B cell (primary cell): Measurements from ENCODE around the gene IFNLR1. TPM values are rescaled to one million over a fixed set of nuclear protein-coding genes. Genes with fewer than 3 reads are reported as not detected.

Experiments
- ATAC-seq: fragments of 200-7000 bp; cut with Tn5 transposase; one replicate; pipeline ENCODE4 v1.10.0; 2021; ENCODE audit warnings: low read depth, mild to moderate bottlenecking, moderate number of reproducible peaks, moderate library complexity
- CTCF ChIA-PET: fragments of 350-600 bp; sonication (Branson Sonifier 250); formaldehyde crosslinking; loops from one replicate; lab custom pipeline; 2021; ENCODE audit warnings: antibody characterized with exemption, inconsistent platforms; lab: Charles Lee
- POLR2A ChIA-PET: fragments of 350-600 bp; sonication (Branson Sonifier 250); formaldehyde crosslinking; loops from one replicate; lab custom pipeline; 2021; ENCODE audit warnings: antibody characterized with exemption; lab: Charles Lee
- DNase-seq: peaks from one replicate; pipeline ENCODE4 v3.0.0; 2013
- H2AFZ ChIP-seq: 2 replicates; pipeline ENCODE4 v1.6.1; 2012; ENCODE audit warnings: mild to moderate bottlenecking, low read depth, low read length; ENCODE audit not compliant: insufficient read depth, poor library complexity, severe bottlenecking
- H3K27ac ChIP-seq, 2 donors: 1 replicate in 1 of 2; 2 replicates in 1 of 2; pipeline ENCODE4 v1.5.1; 2012 to 2013; ENCODE audit warnings: low read length in 2 of 2, mild to moderate bottlenecking in 2 of 2, moderate library complexity in 1 of 2
- H3K27me3 ChIP-seq, 4 experiments: fragments of 200-600 bp in 1 of 4; sonication (generic) in 1 of 4; replicated peaks in 1 of 4; 1 replicate in 2 of 4; 2 replicates in 2 of 4; pipeline versions ENCODE4 v1.6.1 to v1.7.0; 2013 to 2016; ENCODE audit warnings: low read length in 3 of 4, mild to moderate bottlenecking in 2 of 4, mixed read lengths in 1 of 4, moderate library complexity in 1 of 4; ENCODE audit not compliant: insufficient read depth in 4 of 4, control insufficient read depth in 3 of 4; ENCODE audit errors: control extremely low read depth in 1 of 4
- H3K36me3 ChIP-seq, 2 experiments: replicated peaks in 1 of 2; 1 replicate in 1 of 2; 2 replicates in 1 of 2; pipeline versions ENCODE4 v1.6.1 to v1.7.1; 2013; ENCODE audit warnings: low read length in 1 of 2; ENCODE audit not compliant: insufficient read depth in 2 of 2, control insufficient read depth in 1 of 2; ENCODE audit errors: control extremely low read depth in 1 of 2, extremely low read depth in 1 of 2
- H3K4me1 ChIP-seq, 2 donors: fragments of 200-600 bp in 1 of 2; sonication (generic) in 1 of 2; 1 replicate in 1 of 2; 2 replicates in 1 of 2; pipeline versions ENCODE4 v1.5.1 to v1.6.1; 2013 to 2017; ENCODE audit warnings: low read length in 2 of 2; ENCODE audit not compliant: control insufficient read depth in 2 of 2, insufficient read depth in 2 of 2
- H3K4me2 ChIP-seq: replicated peaks from 2 replicates; pipeline ENCODE3; 2012; ENCODE audit warnings: mild to moderate bottlenecking, low read depth, low read length; ENCODE audit not compliant: poor library complexity, severe bottlenecking
- H3K4me3 ChIP-seq, 5 experiments: fragments of 200-600 bp in 1 of 5; sonication (generic) in 1 of 5; 1 replicate in 3 of 5; 2 replicates in 2 of 5; pipeline versions ENCODE4 v1.5.1 to v1.7.0; 2011 to 2016; ENCODE audit warnings: low read length in 4 of 5, mild to moderate bottlenecking in 4 of 5, low read depth in 2 of 5, control low read depth in 1 of 5, moderate library complexity in 1 of 5; ENCODE audit not compliant: insufficient read depth in 1 of 5; ENCODE audit errors: control extremely low read depth in 1 of 5, extremely low read depth in 1 of 5
- H3K79me2 ChIP-seq: fragments of 200-600 bp; sonication (generic); one replicate; pipeline ENCODE4 v1.6.0; 2016; ENCODE audit warnings: low read length; ENCODE audit not compliant: control insufficient read depth, insufficient read depth
- H3K9ac ChIP-seq: fragments of 200-600 bp; sonication (generic); 2 replicates; pipeline ENCODE4 v1.6.1; 2017; ENCODE audit warnings: mild to moderate bottlenecking, low read length, moderate library complexity
- H3K9me3 ChIP-seq, 3 donors: one replicate each; pipeline versions ENCODE4 v1.6.1 to v1.7.1; 2013; ENCODE audit warnings: low read length in 2 of 3; ENCODE audit not compliant: control insufficient read depth in 2 of 3, insufficient read depth in 1 of 3; ENCODE audit errors: control extremely low read depth in 1 of 3
- H4K20me1 ChIP-seq: 2 replicates; pipeline ENCODE4 v1.6.0; 2012; ENCODE audit warnings: mild to moderate bottlenecking, low read length; ENCODE audit not compliant: insufficient read depth, control insufficient read depth, poor library complexity, severe bottlenecking
- H3K27ac Mint-ChIP-seq: one replicate; pipeline ENCODE4 v1.8.0; 2021; ENCODE audit warnings: mixed read lengths
- H3K27me3 Mint-ChIP-seq: one replicate; pipeline ENCODE4 v1.8.0; 2021; ENCODE audit warnings: mixed read lengths
- H3K4me1 Mint-ChIP-seq: one replicate; pipeline ENCODE4 v1.8.0; 2021; ENCODE audit warnings: mixed read lengths
- H3K4me3 Mint-ChIP-seq: one replicate; pipeline ENCODE4 v1.8.0; 2021; ENCODE audit warnings: mixed read lengths
- H3K9me3 Mint-ChIP-seq: one replicate; pipeline ENCODE4 v1.8.0; 2022; ENCODE audit warnings: mixed read lengths; ENCODE audit not compliant: insufficient read depth
- EZH2 ChIP-seq: IDR thresholded peaks from 2 replicates; pipeline ENCODE4 v1.6.1; 2012; ENCODE audit warnings: borderline replicate concordance, low read depth, mild to moderate bottlenecking, moderate library complexity, low read length; ENCODE audit not compliant: insufficient read depth, poor library complexity, severe bottlenecking
- WGBS: methylation state at CpG from one replicate; pipeline ENCODE4 v1.1.5; 2013; ENCODE audit warnings: missing lambda C conversion rate; ENCODE audit not compliant: insufficient coverage; 5-methylcytosine and 5-hydroxymethylcytosine counted together
- intact Hi-C: fragments of 100-400 bp; cut with micrococcal nuclease; formaldehyde crosslinking; loops from one replicate; pipeline ENCODE4 v1.10.0; 2022
- polyA plus RNA-seq: library from polyadenylated mRNA; depleted of rRNA; stranded (reverse); fragments of >200 nt; gene quantifications from 2 replicates; pipeline ENCODE4 v1.2.3, GENCODE V29; 2012
- total RNA-seq, 2 donors: library from RNA; stranded (reverse); fragments of 120-200 nt in 1 of 2; gene quantifications; 1 replicate in 1 of 2; 2 replicates in 1 of 2; pipeline versions ENCODE4 v1.2.3 to v1.2.4, GENCODE V29; 2013 to 2022
- TF ChIP-seq, protein P1 (sequence below): fragments of 200-600 bp; IDR thresholded peaks from one replicate; pipeline ENCODE4 v1.8.0; 2022; ENCODE audit warnings: antibody characterized with exemption, mild to moderate bottlenecking

The IFNLR1 gene
- total and polyA plus RNA-seq, 2 donors (not counting 1 experiment from before 2014, with no cell fraction given) = 14.7 to 39.7 TPM

DNA sequence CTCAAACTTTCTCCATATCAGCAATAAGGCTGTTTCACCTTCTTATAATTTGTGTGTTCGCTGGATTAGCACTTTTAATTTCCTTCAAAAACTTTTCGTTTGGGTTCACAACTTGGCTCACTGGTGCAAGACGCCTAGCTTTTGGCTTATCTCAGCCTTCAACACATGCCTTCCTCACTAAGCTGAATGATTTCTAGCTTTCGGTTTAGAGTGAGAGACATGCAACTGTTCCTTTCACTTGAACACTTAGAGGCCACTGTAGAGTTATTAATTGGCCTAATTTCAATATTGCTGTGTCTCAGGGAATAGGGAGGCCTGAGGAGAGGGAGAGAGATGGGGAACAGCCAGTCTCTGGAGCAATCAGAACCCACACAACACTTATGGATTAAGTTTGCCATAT is 41.2 kb upstream of the IFNLR1 start:
- CTCF ChIA-PET = interaction anchor here (1.0 to 2.2 kb wide), 4 partner anchors 26 to 165 kb away, joined by 3 to 6 read pairs (median 4); no protein-coding TSS in a partner anchor
- TF ChIP-seq, protein P1, sequence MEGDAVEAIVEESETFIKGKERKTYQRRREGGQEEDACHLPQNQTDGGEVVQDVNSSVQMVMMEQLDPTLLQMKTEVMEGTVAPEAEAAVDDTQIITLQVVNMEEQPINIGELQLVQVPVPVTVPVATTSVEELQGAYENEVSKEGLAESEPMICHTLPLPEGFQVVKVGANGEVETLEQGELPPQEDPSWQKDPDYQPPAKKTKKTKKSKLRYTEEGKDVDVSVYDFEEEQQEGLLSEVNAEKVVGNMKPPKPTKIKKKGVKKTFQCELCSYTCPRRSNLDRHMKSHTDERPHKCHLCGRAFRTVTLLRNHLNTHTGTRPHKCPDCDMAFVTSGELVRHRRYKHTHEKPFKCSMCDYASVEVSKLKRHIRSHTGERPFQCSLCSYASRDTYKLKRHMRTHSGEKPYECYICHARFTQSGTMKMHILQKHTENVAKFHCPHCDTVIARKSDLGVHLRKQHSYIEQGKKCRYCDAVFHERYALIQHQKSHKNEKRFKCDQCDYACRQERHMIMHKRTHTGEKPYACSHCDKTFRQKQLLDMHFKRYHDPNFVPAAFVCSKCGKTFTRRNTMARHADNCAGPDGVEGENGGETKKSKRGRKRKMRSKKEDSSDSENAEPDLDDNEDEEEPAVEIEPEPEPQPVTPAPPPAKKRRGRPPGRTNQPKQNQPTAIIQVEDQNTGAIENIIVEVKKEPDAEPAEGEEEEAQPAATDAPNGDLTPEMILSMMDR = no peak
- TF ChIP-seq EZH2 = no peak

DNA sequence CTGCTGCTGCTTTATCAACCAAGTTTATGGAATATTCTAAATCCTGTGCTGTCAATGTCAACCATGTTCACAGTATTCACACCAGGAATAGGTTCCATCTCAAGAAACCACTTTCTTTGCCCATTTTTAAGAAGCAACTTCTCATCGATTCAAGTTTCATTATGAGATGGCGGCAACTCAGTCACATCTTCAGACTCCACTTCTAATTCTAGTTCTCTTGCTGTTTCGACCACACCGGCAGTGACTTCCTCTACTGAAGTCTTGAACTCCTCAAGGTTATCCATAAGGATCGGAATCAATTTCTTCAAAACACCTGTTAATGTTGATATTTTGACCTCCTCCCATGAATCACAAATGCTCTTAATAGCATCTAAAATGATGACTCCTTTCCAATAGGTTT is 39.7 kb upstream of the IFNLR1 start:
- no peak for TF ChIP-seq EZH2
- TF ChIP-seq, protein P1 = no peak
- WGBS = 23% methylated on average over 5 of the region's 5 CpGs

More for the DNA sequence above, 41.2 kb upstream of the IFNLR1 start:
- ATAC-seq (no peak), DNase-seq (no peak)
- Histone ChIP-seq H3K9me3 (no peaks in the 10 kb centered on the region), H2AFZ (no peak overlapping the region), H3K4me2 (no peak overlapping the region), H3K79me2 (no peaks in the 10 kb centered on the region), H4K20me1 (no peaks in the 10 kb centered on the region), H3K9ac (no peak overlapping the region), H3K4me3 (no peak overlapping the region), H3K27ac (no peak overlapping the region), H3K4me1 (no peaks in the 10 kb centered on the region), H3K27me3 (no peaks in the 10 kb centered on the region), H3K36me3 (no peaks in the 10 kb centered on the region)
- WGBS = 73% methylated on average over 2 of the region's 4 CpGs
- H3K4me3 Mint-ChIP-seq = peak overlapping the region; percentile 8
- no peaks in the 10 kb centered on the region for H3K9me3 Mint-ChIP-seq
- no peaks in the 10 kb centered on the region for H3K27me3 Mint-ChIP-seq
- peaks cover 20% of the 10 kb centered on the region for H3K4me1 Mint-ChIP-seq
- POLR2A ChIA-PET = no interaction called here
- intact Hi-C loops = no loop called here
- H3K27ac Mint-ChIP-seq = no peak overlapping the region

More for the DNA sequence above, 39.7 kb upstream of the IFNLR1 start:
- Histone ChIP-seq H3K4me2 (no peak overlapping the region), H4K20me1 (no peaks in the 10 kb centered on the region), H3K79me2 (no peaks in the 10 kb centered on the region), H3K9me3 (no peaks in the 10 kb centered on the region), H3K4me3 (no peak overlapping the region), H2AFZ (no peak overlapping the region), H3K9ac (no peak overlapping the region), H3K36me3 (no peaks in the 10 kb centered on the region), H3K27me3 (no peaks in the 10 kb centered on the region), H3K27ac (no peak overlapping the region), H3K4me1 (no peaks in the 10 kb centered on the region)
- POLR2A ChIA-PET = no interaction called here
- Mint-ChIP-seq H3K27me3 (no peaks in the 10 kb centered on the region), H3K9me3 (no peaks in the 10 kb centered on the region), H3K4me3 (peak overlapping the region; percentile 20), H3K27ac (no peak overlapping the region), H3K4me1 (peaks cover 17% of the 10 kb centered on the region)
- intact Hi-C loops = no loop called here
- ATAC-seq (no peak), DNase-seq (no peak)
- CTCF ChIA-PET = interaction anchor here (2.2 kb wide), 1 partner anchor 25 kb away, joined by 6 read pairs; no protein-coding TSS in a partner anchor
